K562 (cell line): ENCODE measurements around the gene MRPL37. TPM values are rescaled to one million over a fixed set of nuclear protein-coding genes. Genes with fewer than 3 reads are reported as not detected.

ENCODE experiments used
- ATF1 ChIP-seq, 2 experiments: fragments of 450-650 bp in 1 of 2; IDR thresholded peaks; 2 replicates each; pipeline ENCODE4 v1.6.1; 2016; ENCODE audit warnings: missing compliant biosample characterization in 1 of 2, missing genetic modification characterization in 1 of 2
- BHLHE40 ChIP-seq: IDR thresholded peaks from 2 replicates; pipeline ENCODE4 v1.6.1; 2011; ENCODE audit warnings: low read length, improper control_type of control experiment
- C11orf30 ChIP-seq: fragments of 450-650 bp; IDR thresholded peaks from 2 replicates; pipeline ENCODE4 v1.6.1; 2016; ENCODE audit warnings: low read depth, mild to moderate bottlenecking
- CCNT2 ChIP-seq: IDR thresholded peaks from 2 replicates; pipeline ENCODE4 v1.6.1; 2011; ENCODE audit warnings: borderline replicate concordance, low read depth, mild to moderate bottlenecking, moderate library complexity, mixed read lengths, low read length; ENCODE audit not compliant: insufficient read length; ENCODE audit errors: extremely low read depth
- CTBP1 ChIP-seq: fragments of 450-650 bp; IDR thresholded peaks from 2 replicates; pipeline ENCODE4 v1.6.1; 2016; ENCODE audit warnings: borderline replicate concordance
- ELF2 ChIP-seq: fragments of 250-450 bp; sonication (Bioruptor Pico); IDR thresholded peaks from 2 replicates; pipeline ENCODE4 v1.5.0; 2021; ENCODE audit warnings: mild to moderate bottlenecking
- FOS ChIP-seq: IDR thresholded peaks from 3 replicates; pipeline ENCODE4 v1.6.1; 2011; ENCODE audit not compliant: insufficient read length; ENCODE audit errors: extremely low read depth
- MTA1 ChIP-seq: fragments of 450-650 bp; IDR thresholded peaks from 2 replicates; pipeline ENCODE4 v1.6.1; 2017; ENCODE audit warnings: borderline replicate concordance
- PHF20 ChIP-seq: fragments of 450-650 bp; IDR thresholded peaks from 2 replicates; pipeline ENCODE4 v1.6.1; 2018; ENCODE audit not compliant: partially characterized antibody
- SETDB1 ChIP-seq: IDR thresholded peaks from one replicate; pipeline ENCODE4 v1.6.1; 2012; ENCODE audit warnings: low read length, control low read depth, inconsistent platforms
- SMAD4 ChIP-seq: fragments of 250-450 bp; sonication (Bioruptor Pico); conservative IDR thresholded peaks from 2 replicates; pipeline ENCODE4 v1.8.0; 2021; ENCODE audit warnings: inconsistent platforms, mild to moderate bottlenecking, moderate library complexity
- SMARCC2 ChIP-seq: fragments of 450-650 bp; IDR thresholded peaks from 2 replicates; pipeline ENCODE4 v1.6.1; 2017; ENCODE audit warnings: antibody characterized with exemption, moderate library complexity, mild to moderate bottlenecking, low read depth
- TSC22D4 ChIP-seq: fragments of 450-650 bp; IDR thresholded peaks from 2 replicates; pipeline ENCODE4 v1.6.1; 2016; ENCODE audit warnings: missing genetic modification characterization, missing biosample characterization, control low read depth
- ZNF408 ChIP-seq: fragments of 250-450 bp; sonication (Bioruptor Pico); IDR thresholded peaks from 2 replicates; pipeline ENCODE4 v1.4.0; 2020; ENCODE audit warnings: low read depth, mild to moderate bottlenecking, moderate library complexity
- ZSCAN32 ChIP-seq: fragments of 450-650 bp; formaldehyde crosslinking; IDR thresholded peaks from 2 replicates; pipeline ENCODE4 v1.4.0; 2020; ENCODE audit warnings: mild to moderate bottlenecking, moderate library complexity
- polyA plus RNA-seq, 8 experiments: library from polyadenylated mRNA; depleted of rRNA in 4 of 8; stranded (reverse) in 5 of 8; unstranded in 3 of 8; fragments of >200 nt; fragmentation: Nextera tagmentation in 2 of 8; fragmentation: Illumina TruSeq in 1 of 8; extraction: Ambion mirVana in 2 of 8; extraction: Trizol in 1 of 8; gene quantifications; 2 replicates each; pipeline versions ENCODE4 v1.2.1 to v1.2.3, GENCODE V29; 2011 to 2014; ENCODE audit warnings: inconsistent platforms in 1 of 8, missing spikeins in 1 of 8
- total RNA-seq, 7 experiments: library from RNA; depleted of rRNA in 6 of 7; stranded (reverse); fragments of >200 nt in 6 of 7; fragmentation: Illumina TruSeq in 2 of 7; extraction: Trizol in 2 of 7; gene quantifications; 2 replicates each; pipeline versions ENCODE4 v1.2.1 to v1.2.3, GENCODE V29; 2011 to 2021; ENCODE audit warnings: low replicate concordance in 1 of 7

Gene MRPL37
- total and polyA plus RNA-seq, 9 of the 15 experiments (the other 6 are each of a cell fraction or from before 2014, with no cell fraction given), result 52.2 to 303 (median 180) TPM

DNA sequence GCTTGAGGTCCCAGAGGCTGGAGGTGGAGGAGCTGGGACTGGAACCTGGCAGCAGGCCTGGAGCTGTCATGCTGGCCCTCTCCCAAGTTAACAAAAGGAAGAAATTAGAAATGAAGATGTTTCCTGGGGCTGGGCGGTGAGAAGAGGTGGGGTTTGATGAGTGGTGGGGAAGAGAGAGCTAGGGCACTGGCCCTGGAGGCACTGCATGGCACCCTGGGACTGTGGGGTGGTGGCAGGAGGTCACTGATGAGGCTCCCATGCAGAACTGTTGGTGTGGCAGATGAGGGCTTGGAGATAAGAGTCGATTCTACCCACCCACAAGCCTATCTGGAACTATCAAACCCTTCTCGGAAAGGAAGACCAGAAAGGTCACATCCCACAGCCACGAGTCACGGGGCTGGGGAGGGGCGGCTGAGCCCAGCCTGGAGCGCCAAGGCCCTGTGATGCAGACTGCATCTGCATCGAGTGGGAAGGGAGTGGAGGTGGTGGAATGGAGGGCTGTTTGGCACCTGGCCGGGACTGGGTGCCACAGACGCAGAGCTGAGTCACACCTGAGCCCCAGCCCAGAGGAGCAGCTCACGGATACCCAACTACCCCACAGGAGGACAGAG is 29.4 kb downstream of the MRPL37 start (continued):
- TF ChIP-seq SETDB1 (peak; percentile 15), PHF20 (no peak), CCNT2 (peak; percentile 33), TSC22D4 (no peak), BHLHE40 (0 out of 2 replicates have a peak, but pooled peaks have one; percentile 5), ZSCAN32 (CRISPR knock-in tag) (no peak), C11orf30 (no peak), SMAD4 (CRISPR knock-in tag) (0 out of 2 replicates have a peak, but pooled peaks have one; percentile 35), FOS (no peak), ATF1 (CRISPR knock-in tag; IDR thresholded peaks at IDR 0.05) (no peak), ATF1 (tag; IDR thresholded peaks at IDR 0.05) (no peak), ZNF408 (CRISPR knock-in tag) (no peak), ELF2 (CRISPR knock-in tag) (peak; percentile 37; the same call in 1 of the 2 replicates), SMARCC2 (no peak), MTA1 (no peak), CTBP1 (peak; percentile 50; the same call in 1 of the 2 replicates)
- TF ChIP-seq, all 486 proteins: peak for 18
